Neural cell (in vitro differentiated cells): ENCODE measurements around the gene BCL2.

Experiments
- CTCF ChIP-seq: fragments of 450-650 bp; IDR thresholded peaks from 2 replicates; pipeline ENCODE4 v1.5.1; 2014; ENCODE audit warnings: antibody characterized with exemption, mild to moderate bottlenecking, moderate library complexity; ENCODE audit not compliant: poor library complexity, severe bottlenecking
- EP300 ChIP-seq: fragments of 450-650 bp; conservative IDR thresholded peaks from 2 replicates; pipeline ENCODE4 v1.6.1; 2014; ENCODE audit warnings: antibody characterized with exemption, mild to moderate bottlenecking, moderate library complexity; ENCODE audit not compliant: poor library complexity, severe bottlenecking
- EZH2 ChIP-seq: fragments of 200-600, 300-800 bp; shearing (Covaris generic), sonication (generic); IDR thresholded peaks from 2 replicates; pipeline ENCODE4 v1.6.1; 2014; ENCODE audit warnings: antibody characterized with exemption, low read length, borderline replicate concordance, mild to moderate bottlenecking; ENCODE audit not compliant: insufficient read depth, poor library complexity, severe bottlenecking
- POLR2AphosphoS5 ChIP-seq: IDR thresholded peaks from 2 replicates; pipeline ENCODE4 v1.6.1; 2012
- REST ChIP-seq: IDR thresholded peaks from 2 replicates; pipeline ENCODE4 v1.6.1; 2012; ENCODE audit warnings: borderline replicate concordance
- SMC3 ChIP-seq: fragments of 450-650 bp; conservative IDR thresholded peaks from 2 replicates; pipeline ENCODE4 v1.6.1; 2014; ENCODE audit warnings: antibody characterized with exemption, mild to moderate bottlenecking, moderate library complexity; ENCODE audit not compliant: poor library complexity

- TF ChIP-seq CTCF (peak; percentile 26), POLR2AphosphoS5 (no peak), REST (no peak), EP300 (no peak), EZH2 (no peak), SMC3 (peak; percentile 25)
Observed at GRCh38 chr18:63119647-63120046, 199.9 kb downstream of the BCL2 start.
